GM19025 (cell line): Measurements from ENCODE around the gene SCAMP3.
A peak's percentile ranks its signal among the peaks of the same experiment; 100 is the strongest.
"Not testable (repeated sequence)": the region's sequence is repeated elsewhere in the genome, so short reads cannot be mapped to it uniquely, and the experiment has no call there.

Source experiments
- ATAC-seq: cut with Tn5 transposase; IDR thresholded peaks from one replicate; pipeline ENCODE4 v1.9.1; 2021; ENCODE audit warnings: mild to moderate bottlenecking, low read depth, moderate library complexity; ENCODE audit not compliant: unreplicated experiment

SCAMP3 gene

GRCh38 chr1:155256058-155256852 lies 5.9 kb downstream of the SCAMP3 start:
- ATAC-seq: no peak

GRCh38 chr1:155255243-155256007 lies 6.7 kb downstream of the SCAMP3 start, which contains the start of gene ENTREP3:
ENTREP3 (minus strand) TSS chr1:155255483; CDS start chr1:155254877, 606 bp downstream.
- ATAC-seq: no peak

- ATAC-seq: no peak
Measured at GRCh38 chr1:155254714-155255242, 7.4 kb downstream of the SCAMP3 start.

- no peak for ATAC-seq
Measured at GRCh38 chr1:155254228-155254713, 7.9 kb downstream of the SCAMP3 start.

GRCh38 chr1:155253797-155254196 lies 8.4 kb downstream of the SCAMP3 start:
- ATAC-seq: no peak

GRCh38 chr1:155253208-155253607 lies 9.0 kb downstream of the SCAMP3 start:
- no peak for ATAC-seq

- ATAC-seq: no peak
Measured at GRCh38 chr1:155251566-155251965, 10.6 kb downstream of the SCAMP3 start.

- peak; percentile 86 for ATAC-seq
Measured at GRCh38 chr1:155250633-155251449, 11.3 kb downstream of the SCAMP3 start.

GRCh38 chr1:155250246-155250632 lies 11.9 kb downstream of the SCAMP3 start:
- ATAC-seq: peak; percentile 14

GRCh38 chr1:155247667-155248553 lies 14.2 kb downstream of the SCAMP3 start:
- ATAC-seq: no peak

GRCh38 chr1:155246796-155247195 lies 15.4 kb downstream of the SCAMP3 start:
- not testable (repeated sequence) for ATAC-seq

- ATAC-seq: no peak
Measured at GRCh38 chr1:155245163-155245524, 17.0 kb downstream of the SCAMP3 start.

GRCh38 chr1:155244368-155245162 lies 17.6 kb downstream of the SCAMP3 start:
- ATAC-seq: peak; percentile 76

GRCh38 chr1:155242805-155243358 lies 19.3 kb downstream of the SCAMP3 start:
- ATAC-seq: no peak

GRCh38 chr1:155241841-155242264 lies 20.3 kb downstream of the SCAMP3 start:
- ATAC-seq: no peak

- no peak for ATAC-seq
Measured at GRCh38 chr1:155241069-155241679, 21.0 kb downstream of the SCAMP3 start.

GRCh38 chr1:155236451-155236850 lies 25.7 kb downstream of the SCAMP3 start:
- ATAC-seq: no peak

- ATAC-seq: not testable (repeated sequence)
Measured at GRCh38 chr1:155235375-155235774, 26.8 kb downstream of the SCAMP3 start.
